HepG2 (cell line): ENCODE results near the gene KLHL17. TPM values are rescaled to one million over a fixed set of nuclear protein-coding genes. Genes with fewer than 3 reads are reported as not detected.

Experiments
- ARID4A ChIP-seq: sonication (generic); formaldehyde crosslinking; IDR thresholded peaks from 2 replicates; pipeline ENCODE4 v1.5.0; 2020; ENCODE audit warnings: mild to moderate bottlenecking, missing genetic modification reagents, borderline replicate concordance
- BHLHE40 ChIP-seq: IDR thresholded peaks from 2 replicates; pipeline ENCODE4 v1.6.1; 2011; ENCODE audit warnings: low read length, improper control_type of control experiment
- HIVEP1 ChIP-seq: sonication (generic); formaldehyde crosslinking; IDR thresholded peaks from 2 replicates; pipeline ENCODE4 v1.4.0; 2020; ENCODE audit warnings: mild to moderate bottlenecking, missing genetic modification reagents
- KAT2B ChIP-seq: fragments of 150-350 bp; IDR thresholded peaks from 2 replicates; pipeline ENCODE4 v1.6.1; 2014; ENCODE audit warnings: low read depth, low read length, borderline replicate concordance
- PATZ1 ChIP-seq: sonication (generic); formaldehyde crosslinking; IDR thresholded peaks from 2 replicates; pipeline ENCODE4 v1.4.0; 2020; ENCODE audit warnings: missing genetic modification reagents
- POLR2A ChIP-seq, 2 experiments: IDR thresholded peaks; 2 replicates each; pipeline ENCODE4 v1.6.1; 2011; ENCODE audit warnings: low read depth in 2 of 2, low read length in 2 of 2, mild to moderate bottlenecking in 1 of 2, moderate library complexity in 1 of 2; ENCODE audit not compliant: insufficient read depth in 1 of 2
- RNF2 ChIP-seq: fragments of 450-650 bp; conservative IDR thresholded peaks from 2 replicates; pipeline ENCODE4 v1.6.1; 2016; ENCODE audit warnings: low read depth
- ZBTB25 ChIP-seq: IDR thresholded peaks from 2 replicates; pipeline ENCODE4 v1.6.1; 2018; ENCODE audit warnings: missing genetic modification reagents
- ZFP37 ChIP-seq: sonication (generic); formaldehyde crosslinking; IDR thresholded peaks from 2 replicates; pipeline ENCODE4 v1.4.0; 2020; ENCODE audit warnings: missing genetic modification reagents, borderline replicate concordance
- ZNF3 ChIP-seq: IDR thresholded peaks from 2 replicates; pipeline ENCODE4 v1.7.0; 2017; ENCODE audit warnings: inconsistent platforms
- ZNF446 ChIP-seq: sonication (generic); formaldehyde crosslinking; IDR thresholded peaks from 2 replicates; pipeline ENCODE4 v1.5.0; 2020; ENCODE audit warnings: mild to moderate bottlenecking, missing genetic modification reagents
- ZNF512 ChIP-seq: sonication (generic); formaldehyde crosslinking; IDR thresholded peaks from 2 replicates; pipeline ENCODE4 v1.4.0; 2020; ENCODE audit warnings: mild to moderate bottlenecking, missing genetic modification reagents
- ZNF609 ChIP-seq: sonication (generic); formaldehyde crosslinking; IDR thresholded peaks from 2 replicates; pipeline ENCODE4 v1.4.0; 2020; ENCODE audit warnings: mild to moderate bottlenecking, missing genetic modification reagents, borderline replicate concordance
- ZNF672 ChIP-seq: sonication (generic); formaldehyde crosslinking; IDR thresholded peaks from 2 replicates; pipeline ENCODE4 v1.8.1; 2022; ENCODE audit warnings: missing genetic modification reagents
- ZNF678 ChIP-seq: sonication (generic); formaldehyde crosslinking; IDR thresholded peaks from 2 replicates; pipeline ENCODE4 v1.4.0; 2020; ENCODE audit warnings: mild to moderate bottlenecking, missing genetic modification reagents
- polyA plus RNA-seq, 8 experiments: library from polyadenylated mRNA; depleted of rRNA in 3 of 8; stranded (reverse) in 7 of 8; unstranded in 1 of 8; fragments of >200 nt; fragmentation: Illumina TruSeq in 4 of 8; extraction: Trizol in 4 of 8; gene quantifications; 2 replicates each; pipeline versions ENCODE4 v1.2.1 to v1.2.3, GENCODE V29; 2011 to 2016; ENCODE audit warnings: low read depth in 4 of 8, missing spikeins in 1 of 8, mixed read lengths in 1 of 8; ENCODE audit not compliant: insufficient read depth in 1 of 8
- total RNA-seq, 5 experiments: library from RNA; depleted of rRNA; stranded (reverse); fragments of >200 nt; fragmentation: Illumina TruSeq; extraction: Trizol; gene quantifications; 2 replicates each; pipeline ENCODE4 v1.2.3, GENCODE V29; 2016; ENCODE audit warnings: low read depth in 1 of 5

Gene KLHL17
- total and polyA plus RNA-seq, 2 of the 13 experiments (the other 11 are each of a cell fraction or from before 2014, with no cell fraction given): 9.3 to 24.7 TPM

- no peak for TF ChIP-seq ZNF512 (CRISPR knock-in tag)
- no peak for TF ChIP-seq ZFP37 (CRISPR knock-in tag)
- no peak for TF ChIP-seq KAT2B
- TF ChIP-seq POLR2A (IDR thresholded peaks at IDR 0.05; ENCODE audit: insufficient read depth in 1 of 2, low read depth in 2 of 2, low read length in 2 of 2): 0 out of 4 replicates have a peak, but pooled peaks of 1 of the 2 experiments have one; percentile 31
- no peak for TF ChIP-seq ZNF3
- peak; percentile 65; the same call in 1 of the 2 replicates for TF ChIP-seq ARID4A
- TF ChIP-seq HIVEP1: peak; percentile 13; the same call in 1 of the 2 replicates
- TF ChIP-seq PATZ1 (CRISPR knock-in tag): peak; percentile 73
- no peak for TF ChIP-seq ZNF446
- no peak for TF ChIP-seq ZBTB25 (CRISPR knock-in tag)
- TF ChIP-seq ZNF678 (CRISPR knock-in tag): no peak
- no peak for TF ChIP-seq ZNF672 (CRISPR knock-in tag)
- no peak for TF ChIP-seq BHLHE40
- TF ChIP-seq ZNF609 (CRISPR knock-in tag): no peak
- no peak for TF ChIP-seq RNF2
Measured at GRCh38 chr1:1004780-1005697, 44.7 kb downstream of the KLHL17 start (continued).
